NOMO-1 treated with dmso at 0.1 percent for 144 hours (cell line): ENCODE results near the gene VSNL1.

Experiments
- DNase-seq: peaks from one replicate; lab custom pipeline; 2025; ENCODE audit not compliant: unreplicated experiment; lab: John Stamatoyannopoulos, UW

VSNL1 gene

DNA sequence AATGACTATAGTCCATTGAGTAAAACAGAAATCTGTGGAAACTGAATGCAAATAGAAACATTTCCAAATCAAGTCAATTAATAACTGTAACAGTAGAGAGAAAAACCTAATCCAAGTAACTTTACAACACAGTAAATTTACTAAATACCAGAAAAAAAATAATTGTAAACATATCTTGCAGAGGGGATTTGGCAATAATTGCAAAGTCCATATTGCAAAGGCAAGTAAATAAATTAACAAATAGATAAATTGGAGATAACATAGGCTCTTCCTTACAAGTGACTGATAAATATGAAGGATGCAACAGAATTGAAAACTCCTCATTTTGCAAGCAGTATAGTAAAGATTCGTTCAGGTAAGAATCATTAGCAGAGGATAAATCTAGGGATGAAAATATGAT lies 148.1 kb downstream of the VSNL1 start:
- no peak for DNase-seq

DNA sequence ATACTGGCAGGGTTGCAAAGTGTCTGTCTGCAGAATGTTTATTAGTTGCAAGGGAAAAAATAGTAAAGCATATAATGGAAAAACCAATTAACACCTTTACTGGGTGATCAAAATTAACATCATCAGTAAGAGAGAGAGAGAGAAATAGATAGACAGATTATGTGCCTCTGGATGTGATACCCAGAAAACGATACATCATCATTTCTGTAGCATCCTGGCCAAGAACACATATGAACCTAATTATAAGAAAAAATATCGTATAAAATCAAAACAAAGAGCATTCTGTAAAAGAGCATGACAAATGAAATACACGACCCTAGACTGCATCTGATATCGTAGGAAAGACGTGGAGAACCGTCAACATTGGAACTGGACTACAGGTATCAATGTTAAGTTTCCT lies 148.5 kb downstream of the VSNL1 start:
- DNase-seq: no peak

DNA sequence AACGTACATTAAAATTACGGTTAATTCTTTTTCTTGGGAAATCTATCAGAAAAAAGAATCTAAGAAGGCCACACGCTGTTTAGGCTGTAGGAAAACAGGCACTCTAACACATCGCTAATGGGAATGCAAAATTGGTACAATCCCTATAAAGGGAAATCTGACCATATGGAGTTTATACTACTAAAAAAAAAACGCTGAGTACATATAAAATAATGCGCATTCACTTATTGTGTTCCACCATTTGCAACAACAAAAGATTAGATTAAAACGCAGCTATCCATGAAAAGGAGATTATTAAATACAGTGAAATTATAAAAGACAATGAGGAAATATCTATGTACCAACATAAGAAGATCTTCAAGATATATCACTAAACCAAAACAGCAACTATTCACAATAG lies 150.3 kb downstream of the VSNL1 start:
- DNase-seq: no peak
